GM12874 (cell line): ENCODE results near the gene ADAP1.

Experiments used
- TF ChIP-seq, protein P1 (sequence below): IDR thresholded peaks from 2 replicates; pipeline ENCODE4 v1.5.1; 2011; ENCODE audit warnings: low read depth, mild to moderate bottlenecking, control low read depth, low read length, moderate library complexity; ENCODE audit not compliant: insufficient read depth

Gene ADAP1

DNA sequence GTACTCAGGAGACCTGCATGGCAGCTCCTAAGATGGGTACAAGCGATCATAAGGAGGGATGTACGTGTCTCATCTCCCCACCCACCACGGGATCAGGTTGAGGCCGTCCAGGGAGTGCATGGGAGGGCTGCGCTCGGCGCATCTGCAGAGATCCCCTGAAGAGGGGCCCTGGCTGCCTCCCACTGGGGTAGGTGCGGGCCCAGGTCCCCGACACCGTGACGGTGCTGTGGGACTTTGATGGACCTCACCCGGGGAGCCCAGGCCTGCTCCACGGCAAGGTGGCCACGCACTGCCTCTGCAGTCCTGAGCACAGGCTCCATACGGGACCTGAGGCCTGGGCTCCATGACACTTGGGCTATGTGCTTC, 65.5 kb downstream of the ADAP1 start:
- TF ChIP-seq, protein P1, sequence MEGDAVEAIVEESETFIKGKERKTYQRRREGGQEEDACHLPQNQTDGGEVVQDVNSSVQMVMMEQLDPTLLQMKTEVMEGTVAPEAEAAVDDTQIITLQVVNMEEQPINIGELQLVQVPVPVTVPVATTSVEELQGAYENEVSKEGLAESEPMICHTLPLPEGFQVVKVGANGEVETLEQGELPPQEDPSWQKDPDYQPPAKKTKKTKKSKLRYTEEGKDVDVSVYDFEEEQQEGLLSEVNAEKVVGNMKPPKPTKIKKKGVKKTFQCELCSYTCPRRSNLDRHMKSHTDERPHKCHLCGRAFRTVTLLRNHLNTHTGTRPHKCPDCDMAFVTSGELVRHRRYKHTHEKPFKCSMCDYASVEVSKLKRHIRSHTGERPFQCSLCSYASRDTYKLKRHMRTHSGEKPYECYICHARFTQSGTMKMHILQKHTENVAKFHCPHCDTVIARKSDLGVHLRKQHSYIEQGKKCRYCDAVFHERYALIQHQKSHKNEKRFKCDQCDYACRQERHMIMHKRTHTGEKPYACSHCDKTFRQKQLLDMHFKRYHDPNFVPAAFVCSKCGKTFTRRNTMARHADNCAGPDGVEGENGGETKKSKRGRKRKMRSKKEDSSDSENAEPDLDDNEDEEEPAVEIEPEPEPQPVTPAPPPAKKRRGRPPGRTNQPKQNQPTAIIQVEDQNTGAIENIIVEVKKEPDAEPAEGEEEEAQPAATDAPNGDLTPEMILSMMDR, result no peak

DNA sequence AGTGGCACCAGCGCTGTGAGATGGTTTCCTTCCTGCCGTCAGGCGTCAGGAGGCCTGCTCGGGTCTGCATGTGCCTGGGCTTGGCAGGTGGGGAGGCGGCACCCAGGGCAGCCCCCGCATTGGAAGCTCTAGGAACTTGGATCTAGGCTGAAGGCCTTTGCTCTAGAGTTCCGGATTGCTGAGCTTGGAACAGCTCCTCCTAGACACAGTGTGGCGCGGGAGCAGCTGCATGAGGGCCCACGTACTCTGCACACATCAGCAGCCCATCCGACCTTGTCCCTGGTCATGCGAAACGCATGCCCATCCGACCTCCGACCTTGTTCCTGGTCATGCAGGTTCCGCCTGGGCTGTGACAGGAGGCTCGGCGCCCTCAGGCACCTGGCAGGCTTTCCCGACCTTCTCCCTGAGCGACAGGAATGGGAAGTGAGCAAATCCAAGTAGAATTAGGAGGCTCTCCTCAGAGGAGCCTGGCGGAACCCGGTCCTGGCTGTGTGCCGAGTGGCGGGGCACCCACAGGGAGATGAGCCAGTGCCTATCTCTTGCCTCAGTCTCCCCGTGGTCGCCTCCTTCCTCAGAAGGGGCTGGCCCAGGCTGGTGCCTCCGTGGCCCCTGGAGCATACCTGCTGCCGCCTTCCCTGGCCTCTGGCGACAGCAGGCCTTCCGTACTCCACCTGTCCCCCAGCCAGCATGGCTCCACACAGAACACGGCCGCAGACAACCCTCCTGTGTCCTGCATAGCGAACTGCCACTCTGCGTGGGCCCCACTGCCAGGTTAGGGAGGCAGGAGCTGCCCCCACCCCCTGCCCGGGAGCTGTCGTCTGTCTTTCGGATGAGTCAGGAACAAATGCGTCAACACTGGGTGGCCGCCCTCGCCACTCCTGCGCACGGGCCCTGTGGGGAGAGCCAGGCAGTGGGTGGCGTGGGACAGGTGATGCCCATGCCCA, 66.1 kb downstream of the ADAP1 start:
- TF ChIP-seq, protein P1, result no peak

DNA sequence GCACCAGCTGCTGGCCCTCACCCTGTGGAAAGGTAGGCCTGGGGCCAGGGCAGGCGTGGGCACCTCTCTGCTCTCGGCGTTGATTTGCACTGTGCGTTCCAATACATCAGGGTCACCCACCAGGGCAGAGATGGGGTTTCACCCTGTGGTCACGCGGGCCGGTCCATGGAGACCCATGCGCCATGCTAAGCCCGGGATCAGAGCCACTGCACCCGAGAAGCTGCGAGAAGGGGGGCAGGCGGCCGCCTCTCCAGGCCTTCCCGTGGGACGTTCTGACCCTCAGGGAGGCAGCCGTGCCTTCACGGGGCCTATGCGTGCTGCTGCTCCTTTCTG, 67.0 kb downstream of the ADAP1 start:
- TF ChIP-seq, protein P1, result no peak

DNA sequence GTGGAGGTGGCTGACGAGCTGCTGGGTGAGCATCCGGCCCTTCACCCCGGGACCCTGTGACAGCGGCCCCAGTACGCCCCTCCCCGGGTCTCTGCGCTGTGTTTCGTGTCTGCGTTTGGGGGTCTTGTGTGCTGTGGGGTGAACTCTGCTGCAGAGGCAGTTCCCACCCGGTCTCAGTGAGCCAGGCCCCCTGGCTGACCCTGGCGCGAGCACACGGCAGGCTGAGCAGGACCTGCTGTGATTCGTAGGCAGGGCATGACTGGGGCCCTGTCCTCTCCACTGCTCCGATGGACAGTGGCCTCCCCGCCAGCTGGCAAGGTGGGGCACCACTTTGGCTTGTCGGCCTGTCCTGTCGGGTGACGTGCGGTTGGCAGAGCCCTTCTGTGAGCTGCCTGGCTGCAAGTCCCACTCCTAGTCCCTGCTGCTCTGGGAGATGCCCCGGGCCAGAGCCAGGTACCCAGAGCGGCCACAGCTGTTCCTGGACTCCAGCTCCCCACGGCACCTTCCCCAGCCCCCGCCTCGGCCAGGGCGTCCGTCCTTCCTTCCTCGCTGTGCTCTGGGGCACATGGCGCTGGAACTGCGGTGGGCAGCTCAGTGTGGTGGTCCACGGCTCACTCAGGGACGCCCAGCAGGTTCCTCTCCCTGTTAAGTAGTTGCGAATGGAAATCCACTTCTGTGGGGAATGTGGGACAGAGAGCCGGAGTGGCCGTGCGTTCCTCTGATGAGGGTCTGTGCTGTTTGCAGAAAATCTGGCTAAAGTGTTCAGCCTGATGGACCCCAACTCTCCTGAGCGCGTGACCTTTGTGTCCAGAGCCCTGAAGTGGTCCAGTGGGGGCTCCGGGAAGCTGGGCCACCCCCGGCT, 67.6 kb downstream of the ADAP1 start:
- TF ChIP-seq, protein P1, result no peak

DNA sequence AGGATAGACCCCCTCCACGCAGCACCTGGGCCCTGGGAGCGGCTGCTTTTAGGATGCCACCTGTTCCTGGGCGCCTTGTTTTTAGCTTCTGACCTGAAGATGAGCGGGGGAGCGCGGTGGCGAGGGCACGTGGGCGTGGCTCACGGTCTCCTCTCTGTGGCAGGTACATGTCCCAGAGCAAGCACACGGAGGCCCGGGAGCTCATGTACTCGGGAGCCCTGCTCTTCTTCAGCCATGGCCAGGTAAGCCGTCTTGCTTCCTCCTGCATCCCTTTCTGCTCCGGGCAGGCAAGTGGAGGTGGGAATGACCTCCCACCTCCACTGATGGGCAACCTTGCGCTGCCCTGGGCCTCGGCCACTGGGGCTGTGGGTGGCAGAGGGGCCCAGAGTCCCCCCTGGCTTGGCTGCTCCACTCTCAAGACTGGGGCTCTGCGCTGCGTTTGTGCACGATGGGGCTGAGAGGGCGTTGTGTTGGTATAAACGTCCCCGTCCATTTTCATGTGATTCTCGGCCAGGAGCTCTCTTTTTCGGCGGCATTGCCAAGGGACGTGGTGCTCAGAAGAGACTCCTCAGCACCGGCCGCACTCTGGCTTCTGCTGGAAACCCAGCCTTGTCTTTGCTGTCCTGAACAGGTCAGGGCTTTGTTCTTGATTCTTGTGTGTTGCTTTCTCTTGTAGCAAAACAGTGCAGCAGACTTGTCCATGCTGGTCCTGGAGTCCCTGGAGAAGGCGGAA, 68.4 kb downstream of the ADAP1 start:
- TF ChIP-seq, protein P1, result no peak

DNA sequence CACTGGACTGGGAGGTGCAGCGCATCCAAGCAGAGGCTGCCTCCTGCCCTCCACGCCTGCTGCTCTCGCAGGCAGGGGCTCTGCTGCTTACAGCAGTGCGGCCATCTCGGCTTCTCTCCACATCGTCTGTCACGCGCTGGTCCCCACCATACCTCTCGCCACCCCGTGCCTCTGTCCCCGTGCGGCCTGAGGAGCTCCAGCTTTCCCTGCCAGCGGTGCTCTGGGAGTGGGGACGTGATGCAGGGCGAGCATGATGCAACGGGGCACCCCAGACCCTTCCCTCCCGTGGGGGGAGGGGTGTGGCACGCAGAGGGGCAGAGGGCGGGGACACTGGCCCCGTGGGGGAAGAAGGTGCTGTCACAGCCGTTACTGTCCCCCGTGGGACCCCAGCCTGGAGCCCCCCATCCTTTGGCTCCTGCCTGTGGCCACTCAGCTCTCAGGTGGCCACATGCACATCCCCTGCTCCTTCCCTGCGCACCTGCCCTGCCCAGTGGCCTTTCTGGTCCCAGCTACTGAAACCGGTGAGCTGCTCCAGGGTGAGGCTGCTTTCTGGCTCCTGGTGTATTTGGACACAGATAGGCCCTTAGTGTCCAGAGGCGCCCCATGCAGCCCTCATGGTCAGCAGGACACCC, 69.1 kb downstream of the ADAP1 start:
- TF ChIP-seq, protein P1, result no peak
